Measurements from ENCODE around the gene JARID2.
A peak's percentile ranks its signal among the peaks of the same experiment; 100 is the strongest.

Gene JARID2

GRCh38 chr6:15470746-15471145, 224.9 kb downstream of the JARID2 start:
- Histone ChIP-seq H3K9ac (ENCODE audit: low read depth, low read length) (no peak overlapping the region), H3K4me3 (ENCODE audit: low read length) (no peak overlapping the region), H3K27me3 (ENCODE audit: insufficient read depth, low read length) (no peaks in the 10 kb centered on the region), H3K4me1 (ENCODE audit: insufficient read depth, low read length) (peaks cover 31% of the 10 kb centered on the region), H3K9me3 (ENCODE audit: insufficient read depth, low read depth, low read length) (no peaks in the 10 kb centered on the region), H3K36me3 (ENCODE audit: insufficient read depth, low read length) (peaks cover 85% of the 10 kb centered on the region), H3K27ac (ENCODE audit: low read depth, low read length) (no peak overlapping the region)
- 95% methylated on average over 8 of the region's 8 CpGs for WGBS

GRCh38 chr6:15472621-15473020, 226.8 kb downstream of the JARID2 start:
- no peaks in the 10 kb centered on the region for H3K27me3 ChIP-seq (ENCODE audit: insufficient read depth, low read length)
- no peaks in the 10 kb centered on the region for H3K9me3 ChIP-seq (ENCODE audit: insufficient read depth, low read depth, low read length)
- H3K4me3 ChIP-seq (ENCODE audit: low read length) = no peak overlapping the region
- peaks cover 92% of the 10 kb centered on the region for H3K36me3 ChIP-seq (ENCODE audit: insufficient read depth, low read length)
- WGBS = 95% methylated on average over 3 of the region's 3 CpGs
- 0 out of 2 replicates have a peak overlapping the region, but pooled peaks have one; percentile 34 for H3K27ac ChIP-seq (ENCODE audit: low read depth, low read length)
- H3K9ac ChIP-seq (ENCODE audit: low read depth, low read length) = no peak overlapping the region
- peaks cover 46% of the 10 kb centered on the region for H3K4me1 ChIP-seq (ENCODE audit: insufficient read depth, low read length)

DNA sequence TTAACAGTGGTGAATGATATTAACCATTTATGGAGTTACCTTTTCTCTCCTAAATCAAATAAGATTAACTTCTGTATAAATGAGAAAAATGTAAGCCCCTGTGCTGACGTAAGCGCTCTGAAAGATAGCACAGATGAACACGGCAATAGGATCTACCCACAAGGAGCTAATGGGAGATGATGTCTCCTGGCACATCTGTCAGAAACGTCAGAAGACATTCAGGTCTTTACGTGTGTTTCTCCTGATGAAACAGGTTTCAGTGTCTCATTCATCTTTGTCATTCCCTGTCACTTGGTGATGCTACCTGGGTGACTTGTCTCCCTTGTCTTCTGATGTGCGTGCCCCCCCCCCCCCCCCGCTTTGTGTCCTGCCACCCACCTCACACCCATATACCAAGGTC, 227.3 kb downstream of the JARID2 start:
- WGBS = 93% methylated on average over 5 of the region's 7 CpGs
- peaks cover 52% of the 10 kb centered on the region for H3K4me1 ChIP-seq (ENCODE audit: insufficient read depth, low read length)
- H3K4me3 ChIP-seq (ENCODE audit: low read length) = no peak overlapping the region
- no peak overlapping the region for H3K27ac ChIP-seq (ENCODE audit: low read depth, low read length)
- peaks cover 90% of the 10 kb centered on the region for H3K36me3 ChIP-seq (ENCODE audit: insufficient read depth, low read length)
- no peak overlapping the region for H3K9ac ChIP-seq (ENCODE audit: low read depth, low read length)
- H3K27me3 ChIP-seq (ENCODE audit: insufficient read depth, low read length) = no peaks in the 10 kb centered on the region
- H3K9me3 ChIP-seq (ENCODE audit: insufficient read depth, low read depth, low read length) = no peaks in the 10 kb centered on the region

- Histone ChIP-seq H3K4me1 (ENCODE audit: insufficient read depth, low read length) (peaks cover 54% of the 10 kb centered on the region), H3K27ac (ENCODE audit: low read depth, low read length) (no peak overlapping the region), H3K36me3 (ENCODE audit: insufficient read depth, low read length) (peaks cover 85% of the 10 kb centered on the region), H3K4me3 (ENCODE audit: low read length) (no peak overlapping the region), H3K9ac (ENCODE audit: low read depth, low read length) (no peak overlapping the region), H3K27me3 (ENCODE audit: insufficient read depth, low read length) (no peaks in the 10 kb centered on the region), H3K9me3 (ENCODE audit: insufficient read depth, low read depth, low read length) (no peaks in the 10 kb centered on the region)
- 93% methylated on average over 6 of the region's 6 CpGs for WGBS
These were observed 227.9 kb downstream of the JARID2 start for GRCh38 chr6:15473741-15474161.

GRCh38 chr6:15474196-15474595, 228.3 kb downstream of the JARID2 start:
- H3K36me3 ChIP-seq (ENCODE audit: insufficient read depth, low read length) = peaks cover 81% of the 10 kb centered on the region
- H3K4me3 ChIP-seq (ENCODE audit: low read length) = no peak overlapping the region
- no peaks in the 10 kb centered on the region for H3K9me3 ChIP-seq (ENCODE audit: insufficient read depth, low read depth, low read length)
- H3K27me3 ChIP-seq (ENCODE audit: insufficient read depth, low read length) = no peaks in the 10 kb centered on the region
- 100% methylated on average over 1 of the region's 2 CpGs for WGBS
- H3K9ac ChIP-seq (ENCODE audit: low read depth, low read length) = no peak overlapping the region
- no peak overlapping the region for H3K27ac ChIP-seq (ENCODE audit: low read depth, low read length)
- peaks cover 58% of the 10 kb centered on the region for H3K4me1 ChIP-seq (ENCODE audit: insufficient read depth, low read length)

DNA sequence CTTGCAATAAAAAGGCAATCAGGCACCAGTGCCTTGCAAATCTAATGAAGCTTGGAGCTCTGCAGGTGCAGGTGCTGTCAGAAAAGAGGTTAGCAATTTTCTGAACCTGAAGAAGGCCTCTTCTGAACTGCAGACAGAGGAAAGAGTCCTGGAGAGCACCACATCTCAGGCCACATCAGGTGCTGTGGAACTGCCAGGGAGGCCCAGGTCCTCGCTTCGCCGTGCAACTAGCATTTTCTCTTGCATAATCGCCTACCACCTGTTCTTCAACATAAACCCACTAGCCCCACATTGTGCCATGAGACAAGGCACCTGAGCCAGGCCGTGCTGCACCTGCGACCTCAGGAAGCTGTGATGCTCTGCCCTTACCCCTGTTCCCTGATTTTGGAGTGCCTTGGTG, 229.4 kb downstream of the JARID2 start:
- Histone ChIP-seq H3K9me3 (ENCODE audit: insufficient read depth, low read depth, low read length) (no peaks in the 10 kb centered on the region), H3K9ac (ENCODE audit: low read depth, low read length) (no peak overlapping the region), H3K4me1 (ENCODE audit: insufficient read depth, low read length) (peaks cover 69% of the 10 kb centered on the region), H3K27me3 (ENCODE audit: insufficient read depth, low read length) (no peaks in the 10 kb centered on the region), H3K36me3 (ENCODE audit: insufficient read depth, low read length) (peaks cover 72% of the 10 kb centered on the region), H3K27ac (ENCODE audit: low read depth, low read length) (no peak overlapping the region), H3K4me3 (ENCODE audit: low read length) (no peak overlapping the region)
- 80% methylated on average over 6 of the region's 6 CpGs for WGBS

DNA sequence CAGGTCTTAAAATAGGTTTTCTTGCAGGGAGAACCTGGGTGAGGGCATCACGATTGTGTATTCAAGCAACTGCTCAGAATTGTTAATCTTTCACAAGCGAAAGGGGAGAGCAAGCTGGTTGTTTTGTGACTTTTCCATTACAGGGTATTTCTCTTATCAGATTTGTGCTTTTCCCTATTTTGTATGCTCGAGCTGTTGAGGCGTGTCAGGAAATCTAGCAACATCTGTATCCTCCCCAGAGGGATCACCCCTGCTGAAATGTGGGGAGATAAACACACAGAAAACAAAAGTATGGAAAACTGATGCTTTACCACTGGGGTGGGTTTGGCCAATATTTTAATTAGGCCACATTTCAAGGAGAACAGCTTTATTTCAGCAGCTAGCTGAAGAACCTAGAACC, 230.0 kb downstream of the JARID2 start:
- peaks cover 66% of the 10 kb centered on the region for H3K36me3 ChIP-seq (ENCODE audit: insufficient read depth, low read length)
- WGBS = 91% methylated on average over 4 of the region's 4 CpGs

GRCh38 chr6:15476631-15477380, 230.9 kb downstream of the JARID2 start:
- H3K9ac ChIP-seq (ENCODE audit: low read depth, low read length) = no peak overlapping the region
- no peak overlapping the region for H3K27ac ChIP-seq (ENCODE audit: low read depth, low read length)
- H3K27me3 ChIP-seq (ENCODE audit: insufficient read depth, low read length) = no peaks in the 10 kb centered on the region
- H3K4me3 ChIP-seq (ENCODE audit: low read length) = no peak overlapping the region
- H3K9me3 ChIP-seq (ENCODE audit: insufficient read depth, low read depth, low read length) = no peaks in the 10 kb centered on the region
- 81% methylated on average over 7 of the region's 7 CpGs for WGBS
- peaks cover 57% of the 10 kb centered on the region for H3K36me3 ChIP-seq (ENCODE audit: insufficient read depth, low read length)
- H3K4me1 ChIP-seq (ENCODE audit: insufficient read depth, low read length) = peaks cover 80% of the 10 kb centered on the region

More for the DNA sequence above, 230.0 kb downstream of the JARID2 start:
- no peak overlapping the region for H3K4me3 ChIP-seq (ENCODE audit: low read length)
- no peaks in the 10 kb centered on the region for H3K9me3 ChIP-seq (ENCODE audit: insufficient read depth, low read depth, low read length)
- no peak overlapping the region for H3K9ac ChIP-seq (ENCODE audit: low read depth, low read length)
- H3K27me3 ChIP-seq (ENCODE audit: insufficient read depth, low read length) = no peaks in the 10 kb centered on the region
- H3K27ac ChIP-seq (ENCODE audit: low read depth, low read length) = no peak overlapping the region
- H3K4me1 ChIP-seq (ENCODE audit: insufficient read depth, low read length) = peaks cover 75% of the 10 kb centered on the region

- no peak overlapping the region for H3K27ac ChIP-seq (ENCODE audit: low read depth, low read length)
- WGBS = 54% methylated on average over 5 of the region's 5 CpGs
- peaks cover 48% of the 10 kb centered on the region for H3K36me3 ChIP-seq (ENCODE audit: insufficient read depth, low read length)
These were observed 231.9 kb downstream of the JARID2 start for GRCh38 chr6:15477746-15478145.

DNA sequence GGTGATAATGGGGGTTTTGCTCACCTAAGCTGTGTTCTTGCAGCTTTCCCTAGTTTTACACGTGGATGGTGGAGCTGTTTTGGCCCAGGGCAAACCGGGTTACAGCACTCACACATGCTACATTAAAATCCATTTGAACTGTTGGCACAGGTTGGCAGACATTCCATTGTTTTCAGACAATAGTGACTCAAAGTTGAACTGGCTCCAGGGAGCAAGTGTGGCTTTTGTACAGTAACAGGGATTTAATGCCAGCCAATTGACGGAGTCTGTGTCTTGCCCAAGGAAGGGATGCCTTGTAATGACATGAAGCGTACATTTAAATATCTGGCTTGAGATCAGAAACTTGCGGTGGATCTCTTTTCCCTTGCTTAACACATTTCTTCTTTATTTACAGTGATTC, 233.9 kb downstream of the JARID2 start:
- WGBS = 92% methylated on average over 5 of the region's 5 CpGs
- H3K4me1 ChIP-seq (ENCODE audit: insufficient read depth, low read length) = peaks cover 84% of the 10 kb centered on the region
- H3K27me3 ChIP-seq (ENCODE audit: insufficient read depth, low read length) = no peaks in the 10 kb centered on the region
- H3K27ac ChIP-seq (ENCODE audit: low read depth, low read length) = no peak overlapping the region
- H3K36me3 ChIP-seq (ENCODE audit: insufficient read depth, low read length) = peaks cover 29% of the 10 kb centered on the region
- no peak overlapping the region for H3K4me3 ChIP-seq (ENCODE audit: low read length)
- H3K9me3 ChIP-seq (ENCODE audit: insufficient read depth, low read depth, low read length) = no peaks in the 10 kb centered on the region
- no peak overlapping the region for H3K9ac ChIP-seq (ENCODE audit: low read depth, low read length)

More at GRCh38 chr6:15477746-15478145, 231.9 kb downstream of the JARID2 start:
- H3K4me1 ChIP-seq (ENCODE audit: insufficient read depth, low read length) = peaks cover 78% of the 10 kb centered on the region
- H3K27me3 ChIP-seq (ENCODE audit: insufficient read depth, low read length) = no peaks in the 10 kb centered on the region
- no peaks in the 10 kb centered on the region for H3K9me3 ChIP-seq (ENCODE audit: insufficient read depth, low read depth, low read length)
- H3K4me3 ChIP-seq (ENCODE audit: low read length) = no peak overlapping the region
- no peak overlapping the region for H3K9ac ChIP-seq (ENCODE audit: low read depth, low read length)

GRCh38 chr6:15480525-15480924, 234.7 kb downstream of the JARID2 start:
- H3K4me3 ChIP-seq (ENCODE audit: low read length) = no peak overlapping the region
- no peak overlapping the region for H3K9ac ChIP-seq (ENCODE audit: low read depth, low read length)
- H3K36me3 ChIP-seq (ENCODE audit: insufficient read depth, low read length) = peaks cover 21% of the 10 kb centered on the region
- peaks cover 85% of the 10 kb centered on the region for H3K4me1 ChIP-seq (ENCODE audit: insufficient read depth, low read length)
- H3K9me3 ChIP-seq (ENCODE audit: insufficient read depth, low read depth, low read length) = no peaks in the 10 kb centered on the region
- 92% methylated on average over 6 of the region's 7 CpGs for WGBS
- H3K27ac ChIP-seq (ENCODE audit: low read depth, low read length) = no peak overlapping the region
- no peaks in the 10 kb centered on the region for H3K27me3 ChIP-seq (ENCODE audit: insufficient read depth, low read length)

Measured in HUES64 (cell line).